ENCODE measurements around the gene DUS2.

DNA sequence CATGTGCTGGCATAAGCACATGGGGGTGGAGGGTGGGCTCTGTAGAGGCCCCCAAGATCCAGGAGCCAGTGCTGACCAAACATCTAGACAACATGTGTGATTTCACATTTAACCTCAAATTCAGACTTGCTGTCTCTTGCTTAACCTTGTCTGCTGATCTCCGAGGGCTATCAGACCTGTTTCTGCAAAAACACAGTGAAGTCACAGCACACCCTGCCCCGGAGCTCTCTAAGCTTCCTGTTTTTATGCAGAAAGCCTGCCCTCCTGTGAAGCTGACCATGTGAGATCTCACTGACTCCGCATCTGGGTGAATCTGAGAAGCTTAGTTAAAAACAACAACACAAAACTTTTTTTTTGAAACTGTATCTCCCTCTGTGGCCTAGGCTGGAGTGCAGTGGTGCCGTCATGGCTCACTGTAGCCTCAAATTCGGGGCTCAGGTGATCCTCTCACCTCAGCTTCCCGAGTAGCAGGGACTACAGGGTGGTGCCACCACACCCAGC lies 17.2 kb upstream of the DUS2 start:
- TF ChIP-seq, protein P1, sequence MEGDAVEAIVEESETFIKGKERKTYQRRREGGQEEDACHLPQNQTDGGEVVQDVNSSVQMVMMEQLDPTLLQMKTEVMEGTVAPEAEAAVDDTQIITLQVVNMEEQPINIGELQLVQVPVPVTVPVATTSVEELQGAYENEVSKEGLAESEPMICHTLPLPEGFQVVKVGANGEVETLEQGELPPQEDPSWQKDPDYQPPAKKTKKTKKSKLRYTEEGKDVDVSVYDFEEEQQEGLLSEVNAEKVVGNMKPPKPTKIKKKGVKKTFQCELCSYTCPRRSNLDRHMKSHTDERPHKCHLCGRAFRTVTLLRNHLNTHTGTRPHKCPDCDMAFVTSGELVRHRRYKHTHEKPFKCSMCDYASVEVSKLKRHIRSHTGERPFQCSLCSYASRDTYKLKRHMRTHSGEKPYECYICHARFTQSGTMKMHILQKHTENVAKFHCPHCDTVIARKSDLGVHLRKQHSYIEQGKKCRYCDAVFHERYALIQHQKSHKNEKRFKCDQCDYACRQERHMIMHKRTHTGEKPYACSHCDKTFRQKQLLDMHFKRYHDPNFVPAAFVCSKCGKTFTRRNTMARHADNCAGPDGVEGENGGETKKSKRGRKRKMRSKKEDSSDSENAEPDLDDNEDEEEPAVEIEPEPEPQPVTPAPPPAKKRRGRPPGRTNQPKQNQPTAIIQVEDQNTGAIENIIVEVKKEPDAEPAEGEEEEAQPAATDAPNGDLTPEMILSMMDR (conservative IDR thresholded peaks at IDR 0.05; ENCODE audit: low read depth, low read length): no peak
- TF ChIP-seq EZH2 (IDR thresholded peaks at IDR 0.05; ENCODE audit: low read length, unreplicated experiment) (no peak), EZH2phosphoT487 (IDR thresholded peaks at IDR 0.05; ENCODE audit: borderline replicate concordance, low read length) (no peak)
